Stimulated activated CD8-positive, alpha-beta memory T cell treated with anti-CD3 and anti-CD28 coated beads, Interleukin-2, amount 100 ng/mL, for 1 hour (primary cell): ENCODE measurements around the gene MRPL32.

Experiments
- DNase-seq, 2 donors: peaks; one replicate each; pipeline ENCODE4 v3.0.0-alpha.2; 2020; ENCODE audit warnings: low read depth in 2 of 2

MRPL32 gene

DNA sequence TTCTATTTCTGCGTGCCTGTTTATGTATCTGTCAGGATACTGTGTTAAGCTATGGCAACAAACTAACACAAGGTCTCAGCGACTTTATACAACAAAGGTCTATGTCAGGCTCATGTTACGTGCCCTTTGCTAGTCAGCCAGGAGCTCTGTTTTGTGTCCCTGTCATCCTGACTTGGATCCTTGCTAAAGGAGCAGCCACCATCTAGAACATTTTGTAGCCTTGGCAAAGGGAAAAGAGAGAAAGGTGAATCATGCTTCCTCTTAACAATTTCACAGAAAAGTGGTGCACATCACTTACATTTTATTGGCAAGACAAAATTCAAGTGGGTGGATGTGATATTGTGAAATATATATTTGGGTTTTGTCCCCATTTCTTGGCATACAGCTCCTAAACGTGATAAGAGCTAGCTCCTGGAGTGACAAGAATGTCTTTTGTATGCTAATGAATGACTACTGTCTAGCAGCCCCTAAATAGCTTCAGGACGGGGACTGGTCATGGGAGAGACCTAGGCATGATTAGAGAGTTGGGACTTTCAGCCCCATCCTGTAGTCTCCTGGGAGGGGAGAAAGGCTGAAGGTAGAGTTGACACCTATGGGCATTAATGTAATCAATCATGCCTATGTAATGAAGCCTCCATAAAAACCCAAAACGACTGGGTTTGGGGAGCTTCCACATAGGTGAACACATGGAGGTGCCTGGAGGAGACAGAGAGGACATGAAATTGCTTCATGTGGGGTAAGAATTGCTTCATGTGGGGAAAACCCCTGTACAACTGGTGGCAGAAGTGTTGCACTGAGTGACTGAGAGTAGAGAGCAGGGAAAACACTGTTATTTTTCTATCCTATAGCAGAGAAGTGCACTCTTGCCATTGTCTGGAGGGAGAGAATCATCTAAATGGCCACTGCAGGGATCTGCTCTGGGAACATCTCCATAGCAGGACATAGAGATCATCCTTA is 33.0 kb downstream of the MRPL32 start:
- DNase-seq, result no peak

DNA sequence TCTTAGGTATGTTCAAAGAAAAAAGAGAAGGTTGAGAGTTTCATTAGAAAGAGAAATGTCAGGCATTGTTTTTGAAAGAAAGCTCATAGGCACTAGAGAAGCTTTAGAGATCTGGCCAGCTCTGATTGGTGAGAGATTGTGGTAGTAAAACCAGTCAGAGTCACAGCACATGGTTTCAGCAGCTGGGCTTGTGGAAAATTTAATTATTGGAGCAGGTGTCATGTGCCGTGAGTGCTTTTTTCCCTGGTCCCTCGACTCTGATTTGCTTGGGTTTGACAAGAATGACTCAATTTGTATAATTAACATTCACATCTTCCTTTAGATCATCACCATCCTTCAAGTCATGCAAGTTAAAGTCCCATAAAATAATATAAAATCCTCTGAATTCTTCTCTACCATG is 35.2 kb downstream of the MRPL32 start:
- DNase-seq, result no peak

DNA sequence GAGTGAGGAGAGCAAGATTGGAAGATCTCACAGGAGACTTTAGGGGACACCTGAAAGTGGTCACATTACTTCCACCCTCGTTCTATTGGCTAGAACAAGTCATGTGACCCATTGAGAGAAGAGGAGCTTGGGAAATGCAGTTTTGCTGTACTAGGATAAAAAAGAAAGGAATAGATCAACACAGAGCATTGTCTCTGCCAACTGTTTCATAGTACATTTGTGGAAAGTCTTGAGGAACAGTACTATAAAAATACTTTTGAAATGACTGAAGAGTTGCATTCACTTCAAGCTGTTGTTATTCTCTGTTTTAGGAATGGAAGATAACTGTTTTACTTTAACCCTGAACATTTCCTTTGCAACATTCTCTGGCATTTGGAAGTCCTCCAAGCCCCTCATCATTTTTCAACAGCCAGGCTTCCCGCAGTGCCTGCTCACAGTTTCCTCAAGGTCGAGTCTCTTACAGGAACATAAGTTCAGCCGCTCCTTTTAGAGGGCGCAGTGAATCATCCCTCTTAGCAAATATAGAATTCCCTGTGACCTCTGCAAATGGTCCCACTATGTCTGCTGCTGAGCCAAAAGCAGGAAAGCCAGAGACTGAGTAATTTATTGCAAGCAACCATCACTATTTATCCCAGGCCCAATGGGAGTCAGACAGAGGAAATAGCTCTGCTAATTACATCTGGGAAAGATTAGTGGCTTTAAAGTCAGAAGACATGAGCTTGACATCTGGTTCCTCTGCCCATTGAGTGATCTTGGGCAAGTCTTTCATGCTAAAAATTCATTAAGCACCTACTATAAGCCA is 40.7 kb downstream of the MRPL32 start:
- no peak for DNase-seq

DNA sequence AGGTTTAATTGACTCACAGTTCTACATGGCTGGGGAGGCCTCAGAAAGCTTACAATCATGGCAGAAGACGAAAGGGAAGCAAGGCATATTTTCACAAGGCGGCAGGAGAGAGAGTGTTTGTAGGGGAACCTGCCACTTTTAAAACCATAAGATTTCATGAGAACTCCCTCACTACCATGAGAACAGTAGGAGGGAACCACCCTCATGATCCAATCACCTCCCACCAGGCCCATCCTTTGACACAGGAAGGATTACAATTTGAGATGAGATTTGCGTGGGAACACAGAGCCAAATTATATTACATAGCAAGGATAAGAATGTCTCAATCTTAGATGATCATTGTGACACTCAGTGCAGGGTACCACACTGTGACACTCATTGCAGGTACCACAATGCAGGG is 44.2 kb downstream of the MRPL32 start:
- DNase-seq, result no peak

GRCh38 chr7:42978496-42978895 is 46.3 kb downstream of the MRPL32 start:
- no peak for DNase-seq

DNA sequence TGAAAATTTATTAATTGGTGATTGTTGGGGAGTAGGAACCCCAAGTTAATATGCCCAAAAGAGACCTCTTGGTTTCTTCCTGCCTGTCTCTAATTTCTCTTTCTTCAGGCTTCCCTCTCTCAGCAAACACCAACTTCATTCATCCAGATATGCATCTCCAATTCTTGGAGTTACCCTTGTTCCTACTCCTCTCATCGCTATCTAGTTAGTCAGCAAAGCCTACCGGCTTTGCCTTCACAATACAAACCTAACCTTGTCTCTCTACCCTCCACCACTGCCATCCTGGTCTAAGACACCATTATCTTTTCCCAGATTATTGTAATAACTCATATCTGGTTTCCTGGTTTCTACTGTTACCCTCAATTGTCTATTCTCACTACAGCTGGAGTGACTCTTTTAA is 47.9 kb downstream of the MRPL32 start:
- no peak for DNase-seq

DNA sequence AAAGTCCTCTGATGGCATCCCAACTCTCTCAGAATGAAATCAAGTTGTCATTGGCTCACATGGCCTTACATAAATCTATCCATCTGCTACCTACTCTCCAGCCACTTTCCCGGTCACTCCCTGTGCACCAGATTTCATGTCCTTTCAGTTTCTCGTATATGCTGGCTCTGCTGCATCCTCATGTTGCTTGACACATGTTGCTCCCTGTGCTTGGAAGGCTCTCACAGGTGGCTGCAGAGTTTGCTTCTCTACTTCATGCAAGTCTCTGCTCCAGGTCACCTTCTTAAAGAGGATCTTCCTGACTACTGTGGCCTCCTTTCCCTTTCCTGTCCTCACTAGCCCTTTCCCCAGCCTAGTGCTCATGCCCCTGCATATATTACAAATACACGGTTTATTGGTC is 48.3 kb downstream of the MRPL32 start:
- DNase-seq, result no peak

DNA sequence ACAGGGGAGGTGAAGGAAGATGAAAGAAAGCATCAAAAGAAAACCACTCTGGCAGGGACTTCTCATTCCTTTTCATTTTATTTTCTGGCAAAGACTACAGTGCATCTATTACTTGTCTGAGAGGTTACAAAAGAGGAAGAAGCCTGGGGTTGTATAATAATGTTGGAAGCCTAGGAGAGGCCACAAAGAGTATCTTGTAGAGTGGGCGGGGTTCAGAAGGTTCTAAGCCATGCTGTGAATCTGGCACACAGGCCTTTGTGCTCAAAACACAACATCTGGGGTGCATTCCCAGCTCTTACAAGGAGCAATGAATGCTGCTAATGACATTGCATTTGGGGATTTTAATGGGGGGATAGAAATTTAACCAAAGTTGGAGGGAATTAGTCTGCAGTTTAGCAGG is 49.4 kb downstream of the MRPL32 start:
- DNase-seq, result no peak

DNA sequence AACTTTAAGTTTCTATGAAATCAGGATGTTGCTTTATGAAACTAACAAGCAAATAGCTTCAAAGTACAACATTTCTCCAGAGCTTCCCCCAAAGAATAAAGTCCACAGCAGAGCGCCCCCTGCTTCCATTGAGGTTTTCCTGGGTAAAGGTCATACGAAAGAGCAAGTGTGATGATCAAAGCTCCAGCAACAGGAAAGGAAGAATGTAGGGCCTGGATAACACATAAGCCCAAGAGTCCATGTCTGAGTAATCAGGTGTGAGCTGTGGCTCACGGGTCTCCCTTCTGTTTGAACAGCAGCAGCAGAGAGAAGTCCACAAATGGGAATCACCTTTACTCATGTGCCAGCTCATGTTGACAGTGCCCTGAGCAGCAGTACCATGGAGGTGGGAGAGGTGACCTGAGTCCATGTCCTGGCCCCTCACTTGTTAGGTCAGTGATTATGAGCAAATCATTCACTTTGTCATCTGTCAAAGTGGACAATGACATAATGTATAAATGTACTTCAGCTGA is 50.5 kb downstream of the MRPL32 start:
- DNase-seq, result no peak

GRCh38 chr7:42984137-42984536 is 52.0 kb downstream of the MRPL32 start:
- no peak for DNase-seq

DNA sequence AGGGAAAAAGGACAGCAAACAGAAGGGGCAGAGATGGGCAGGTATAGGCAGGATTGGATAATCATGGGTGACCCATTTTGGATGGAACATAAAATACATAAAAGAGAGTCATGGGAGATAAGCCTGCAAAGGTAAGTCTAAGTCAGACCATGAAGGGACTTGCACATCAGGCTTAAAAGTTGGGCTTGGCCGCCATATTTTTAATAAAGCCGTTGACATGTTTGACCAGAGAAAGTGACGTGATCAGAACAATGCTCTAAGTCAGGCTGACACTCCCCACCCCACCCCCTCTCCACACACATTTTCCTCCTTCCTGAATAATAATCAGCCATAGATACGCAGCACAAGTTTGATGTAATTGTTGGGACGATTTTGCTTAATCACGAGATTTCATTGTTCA is 54.0 kb downstream of the MRPL32 start:
- DNase-seq, result no peak

DNA sequence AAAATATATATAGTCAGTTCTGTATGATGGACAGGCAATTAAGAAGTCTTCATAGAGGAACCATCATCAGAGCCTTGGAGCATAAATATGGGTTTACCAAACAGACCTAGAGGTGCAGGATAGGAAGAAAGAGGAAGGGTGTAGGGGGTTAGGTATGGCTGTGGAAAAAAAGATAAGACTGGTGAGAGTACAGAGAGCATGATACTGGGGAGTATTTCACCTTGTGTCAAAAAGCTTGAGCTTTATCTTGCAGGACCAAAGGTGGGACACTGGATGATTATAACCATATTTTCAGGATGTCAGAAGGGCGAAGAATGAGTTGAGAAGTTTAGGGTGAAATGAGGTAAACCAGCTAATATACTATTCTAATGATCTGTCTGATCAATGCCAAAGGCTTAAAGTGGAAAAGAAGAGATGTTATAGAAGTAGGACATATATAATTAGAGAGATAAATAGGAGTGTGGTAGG is 54.6 kb downstream of the MRPL32 start:
- DNase-seq, result no peak
